Measurements from ENCODE around the gene CHST1.

Gene CHST1

GRCh38 chr11:45665933-45666647 lies 668 bp upstream of the CHST1 start:
- Histone ChIP-seq H3K4me3 (ENCODE audit: low read length in 2 of 2) (peak overlapping the region in 1 of 2 donors; percentile 65), H3K36me3 (ENCODE audit: control insufficient read depth in 2 of 2, insufficient read depth in 2 of 2, low read length in 2 of 2) (no peaks in the 10 kb centered on the region), H3K9me3 (ENCODE audit: control insufficient read depth in 2 of 2, low read length in 2 of 2) (no peaks in the 10 kb centered on the region), H3K27ac (ENCODE audit: low read length) (no peak overlapping the region), H3K4me1 (ENCODE audit: control insufficient read depth, insufficient read depth, low read length) (peaks cover 17% of the 10 kb centered on the region), H3K27me3 (ENCODE audit: control insufficient read depth in 1 of 2, insufficient read depth in 2 of 2, low read length in 2 of 2) (peaks cover 28% of the 10 kb centered on the region in 2 donors), H3K9ac (ENCODE audit: low read length in 2 of 2) (no peak overlapping the region)

DNA sequence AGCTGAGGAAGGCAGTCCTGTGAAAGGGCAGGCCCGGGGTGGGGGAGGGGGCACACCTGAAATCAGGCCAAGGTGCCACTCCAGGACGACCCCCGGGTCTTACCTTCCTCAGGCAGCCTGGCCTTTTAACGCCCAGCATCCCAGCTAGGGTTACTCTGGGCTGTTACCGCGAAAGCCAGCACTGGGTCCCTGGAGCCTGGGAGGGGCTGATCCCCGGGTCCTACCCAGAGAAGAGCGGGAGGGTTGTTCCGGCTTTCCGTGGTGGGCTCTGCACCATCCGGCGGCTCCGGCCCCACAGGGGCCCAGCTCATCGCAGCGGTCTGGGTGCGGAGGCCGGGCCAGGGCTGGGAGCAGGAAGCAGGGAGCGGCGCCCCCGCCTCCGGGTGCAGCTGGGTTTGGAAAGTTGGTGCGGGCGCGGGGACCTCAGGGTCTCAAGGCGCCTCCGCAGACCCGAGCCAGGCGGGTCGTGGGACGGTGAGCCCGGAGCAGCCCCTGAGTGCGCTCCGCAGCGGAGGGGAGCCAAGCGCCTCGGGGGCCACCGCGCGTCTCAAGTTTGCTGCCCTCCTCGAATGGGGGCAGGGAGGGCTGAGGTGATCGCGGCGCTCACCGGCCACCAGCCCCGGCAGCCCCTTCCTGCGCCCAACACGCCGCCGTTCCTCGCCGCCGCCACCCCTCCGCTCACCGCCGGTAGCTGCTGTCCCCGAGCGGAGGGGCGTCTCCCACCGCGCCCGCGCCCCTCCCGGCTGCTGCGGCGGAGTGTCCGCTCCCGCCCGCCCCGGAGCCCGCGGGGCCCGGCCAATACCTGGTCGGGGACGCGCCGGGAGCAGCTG lies 831 bp downstream of the CHST1 start:
- Histone ChIP-seq H3K9ac (ENCODE audit: low read length in 2 of 2) (peak overlapping the region in 1 of 2 donors; percentile 29), H3K4me1 (ENCODE audit: control insufficient read depth, insufficient read depth, low read length) (peaks cover 17% of the 10 kb centered on the region), H3K27me3 (ENCODE audit: control insufficient read depth in 1 of 2, insufficient read depth in 2 of 2, low read length in 2 of 2) (peaks cover 43% of the 10 kb centered on the region in 2 donors)

DNA sequence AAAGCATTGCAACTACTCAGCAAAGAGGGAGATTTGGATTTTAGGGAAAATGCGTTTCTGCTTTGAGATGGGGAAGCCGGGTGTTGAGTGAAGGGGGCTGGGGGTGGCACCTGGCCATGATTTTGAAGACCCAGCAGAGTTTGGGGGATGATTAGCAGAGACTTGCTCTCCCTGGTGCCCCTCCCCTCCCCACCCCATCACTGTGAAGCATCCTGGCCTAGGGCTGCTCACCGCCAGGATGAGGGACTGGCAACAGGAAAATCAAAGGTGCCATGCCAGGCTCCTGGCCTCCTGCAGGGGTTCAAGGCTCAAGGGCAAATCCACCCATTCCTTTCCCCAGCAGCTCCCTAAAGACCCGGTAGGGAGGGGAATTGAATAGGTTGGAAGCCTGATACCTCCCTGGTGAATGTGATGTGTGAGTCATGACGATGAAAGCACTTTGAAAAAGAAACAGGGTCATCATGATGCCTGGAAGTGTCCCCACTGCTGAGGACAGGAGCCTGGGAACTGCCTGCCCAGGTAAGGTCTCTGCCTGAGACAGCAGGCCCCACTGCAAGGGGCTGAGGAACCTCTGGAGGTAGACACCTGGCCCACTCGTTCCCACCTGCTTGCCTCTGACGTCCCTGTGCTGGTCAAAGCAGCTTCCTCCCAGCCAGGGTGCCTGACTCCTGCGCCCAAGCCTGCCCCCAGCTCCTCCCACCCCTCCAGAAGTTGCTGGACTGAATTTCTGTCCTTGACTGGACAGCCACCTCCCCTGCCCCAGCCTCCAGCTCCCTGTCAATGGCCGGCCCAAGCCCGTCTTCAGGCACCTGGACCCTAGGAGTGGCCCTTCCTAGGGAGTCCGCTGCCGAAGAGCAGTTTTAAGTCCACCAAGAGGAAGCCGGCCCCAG lies 1.7 kb downstream of the CHST1 start:
- H3K27me3 ChIP-seq (ENCODE audit: control insufficient read depth in 1 of 2, insufficient read depth in 2 of 2, low read length in 2 of 2): peaks cover 52% of the 10 kb centered on the region in 2 donors
- no peak overlapping the region for H3K27ac ChIP-seq (ENCODE audit: low read length)
- peak overlapping the region in 1 of 2 donors; percentile 72 for H3K4me3 ChIP-seq (ENCODE audit: low read length in 2 of 2)
- no peak overlapping the region for H3K9ac ChIP-seq (ENCODE audit: low read length in 2 of 2)
- H3K9me3 ChIP-seq (ENCODE audit: control insufficient read depth in 2 of 2, low read length in 2 of 2): no peaks in the 10 kb centered on the region
- H3K4me1 ChIP-seq (ENCODE audit: control insufficient read depth, insufficient read depth, low read length): peaks cover 17% of the 10 kb centered on the region
- no peaks in the 10 kb centered on the region for H3K36me3 ChIP-seq (ENCODE audit: control insufficient read depth in 2 of 2, insufficient read depth in 2 of 2, low read length in 2 of 2)

More for the DNA sequence above, 831 bp downstream of the CHST1 start:
- no peaks in the 10 kb centered on the region for H3K9me3 ChIP-seq (ENCODE audit: control insufficient read depth in 2 of 2, low read length in 2 of 2)
- no peaks in the 10 kb centered on the region for H3K36me3 ChIP-seq (ENCODE audit: control insufficient read depth in 2 of 2, insufficient read depth in 2 of 2, low read length in 2 of 2)
- H3K4me3 ChIP-seq (ENCODE audit: low read length in 2 of 2): peak overlapping the region in 1 of 2 donors; percentile 72
- no peak overlapping the region for H3K27ac ChIP-seq (ENCODE audit: low read length)

GRCh38 chr11:45662665-45663485 lies 2.5 kb downstream of the CHST1 start:
- Histone ChIP-seq H3K36me3 (ENCODE audit: control insufficient read depth in 2 of 2, insufficient read depth in 2 of 2, low read length in 2 of 2) (no peaks in the 10 kb centered on the region), H3K4me1 (ENCODE audit: control insufficient read depth, insufficient read depth, low read length) (peaks cover 20% of the 10 kb centered on the region), H3K4me3 (ENCODE audit: low read length in 2 of 2) (no peak overlapping the region), H3K9ac (ENCODE audit: low read length in 2 of 2) (no peak overlapping the region), H3K27me3 (ENCODE audit: control insufficient read depth in 1 of 2, insufficient read depth in 2 of 2, low read length in 2 of 2) (peaks cover 54% of the 10 kb centered on the region in 2 donors), H3K9me3 (ENCODE audit: control insufficient read depth in 2 of 2, low read length in 2 of 2) (no peaks in the 10 kb centered on the region), H3K27ac (ENCODE audit: low read length) (no peak overlapping the region)

DNA sequence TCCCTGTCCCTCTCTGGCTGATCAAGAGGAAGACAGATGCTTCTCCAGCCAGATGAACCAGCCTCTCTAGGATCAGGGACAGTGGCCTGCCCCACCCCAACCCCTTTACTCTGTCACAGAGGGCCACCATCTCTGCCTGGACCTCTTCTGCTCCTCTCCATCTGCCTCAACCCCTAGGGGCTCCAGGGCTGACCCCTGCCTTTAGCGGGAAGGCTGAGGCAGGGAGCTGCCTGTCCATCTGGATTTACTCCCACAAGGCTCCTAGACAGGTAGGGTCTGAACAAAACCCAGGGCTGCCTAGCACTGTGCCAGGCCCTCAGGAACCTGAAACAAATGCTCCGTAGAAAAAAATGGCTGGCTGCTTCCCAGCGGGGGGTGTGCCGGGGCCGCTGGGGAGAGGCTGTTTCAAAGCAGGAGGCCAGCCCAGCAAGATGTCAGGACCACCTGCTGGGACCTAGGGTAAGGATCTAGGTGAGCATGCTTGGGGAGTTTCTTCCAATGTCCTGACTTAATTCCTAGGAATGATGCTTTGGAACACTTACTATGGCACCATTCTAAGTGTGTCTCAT lies 3.2 kb downstream of the CHST1 start:
- Histone ChIP-seq H3K27me3 (ENCODE audit: control insufficient read depth in 1 of 2, insufficient read depth in 2 of 2, low read length in 2 of 2) (peaks cover 54 to 57% of the 10 kb centered on the region in 2 donors), H3K9ac (ENCODE audit: low read length in 2 of 2) (no peak overlapping the region), H3K4me3 (ENCODE audit: low read length in 2 of 2) (no peak overlapping the region), H3K27ac (ENCODE audit: low read length) (no peak overlapping the region), H3K4me1 (ENCODE audit: control insufficient read depth, insufficient read depth, low read length) (peaks cover 21% of the 10 kb centered on the region), H3K36me3 (ENCODE audit: control insufficient read depth in 2 of 2, insufficient read depth in 2 of 2, low read length in 2 of 2) (no peaks in the 10 kb centered on the region), H3K9me3 (ENCODE audit: control insufficient read depth in 2 of 2, low read length in 2 of 2) (no peaks in the 10 kb centered on the region)

GRCh38 chr11:45661439-45662055 lies 3.9 kb downstream of the CHST1 start:
- Histone ChIP-seq H3K36me3 (ENCODE audit: control insufficient read depth in 2 of 2, insufficient read depth in 2 of 2, low read length in 2 of 2) (no peaks in the 10 kb centered on the region), H3K4me3 (ENCODE audit: low read length in 2 of 2) (no peak overlapping the region), H3K4me1 (ENCODE audit: control insufficient read depth, insufficient read depth, low read length) (peaks cover 21% of the 10 kb centered on the region), H3K27ac (ENCODE audit: low read length) (no peak overlapping the region), H3K27me3 (ENCODE audit: control insufficient read depth in 1 of 2, insufficient read depth in 2 of 2, low read length in 2 of 2) (peaks cover 59 to 61% of the 10 kb centered on the region in 2 donors), H3K9ac (ENCODE audit: low read length in 2 of 2) (no peak overlapping the region), H3K9me3 (ENCODE audit: control insufficient read depth in 2 of 2, low read length in 2 of 2) (no peaks in the 10 kb centered on the region)

DNA sequence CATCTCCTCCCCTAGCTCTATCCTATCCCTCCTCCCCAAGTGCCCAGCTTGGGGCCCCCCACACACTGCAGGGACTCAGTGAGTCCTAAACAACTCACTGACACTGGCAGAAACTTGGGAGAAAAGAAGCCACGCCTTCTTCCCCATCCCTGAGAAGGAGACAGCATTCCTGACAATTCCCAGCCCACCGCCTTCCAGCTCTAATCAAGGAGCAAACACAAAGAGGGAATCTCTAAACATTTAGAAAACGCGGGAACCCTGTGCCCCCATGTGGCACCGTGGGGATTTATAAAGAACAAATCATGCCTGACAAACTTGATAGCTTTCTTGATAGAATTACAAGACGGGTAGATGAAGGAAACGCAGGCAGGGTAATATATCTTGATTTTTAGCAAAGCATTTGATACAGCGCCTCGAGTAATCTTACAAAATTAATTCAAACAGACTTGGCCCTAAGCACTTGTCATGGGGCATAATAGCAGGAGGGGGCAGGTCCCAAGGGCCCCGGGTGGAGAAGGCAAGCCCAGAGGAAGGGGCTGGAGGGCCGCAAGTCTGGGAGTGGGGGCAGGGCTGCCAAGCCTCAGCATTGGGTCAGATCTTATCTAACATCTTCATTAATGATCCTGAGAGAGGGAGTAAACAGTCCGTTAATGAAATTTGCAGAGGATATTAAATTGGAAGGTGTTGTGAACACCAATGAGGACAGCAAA lies 4.5 kb downstream of the CHST1 start:
- Histone ChIP-seq H3K27ac (ENCODE audit: low read length) (no peak overlapping the region), H3K36me3 (ENCODE audit: control insufficient read depth in 2 of 2, insufficient read depth in 2 of 2, low read length in 2 of 2) (no peaks in the 10 kb centered on the region), H3K4me1 (ENCODE audit: control insufficient read depth, insufficient read depth, low read length) (peaks cover 21% of the 10 kb centered on the region), H3K4me3 (ENCODE audit: low read length in 2 of 2) (no peak overlapping the region), H3K27me3 (ENCODE audit: control insufficient read depth in 1 of 2, insufficient read depth in 2 of 2, low read length in 2 of 2) (peaks cover 59 to 62% of the 10 kb centered on the region in 2 donors), H3K9ac (ENCODE audit: low read length in 2 of 2) (no peak overlapping the region), H3K9me3 (ENCODE audit: control insufficient read depth in 2 of 2, low read length in 2 of 2) (no peaks in the 10 kb centered on the region)

DNA sequence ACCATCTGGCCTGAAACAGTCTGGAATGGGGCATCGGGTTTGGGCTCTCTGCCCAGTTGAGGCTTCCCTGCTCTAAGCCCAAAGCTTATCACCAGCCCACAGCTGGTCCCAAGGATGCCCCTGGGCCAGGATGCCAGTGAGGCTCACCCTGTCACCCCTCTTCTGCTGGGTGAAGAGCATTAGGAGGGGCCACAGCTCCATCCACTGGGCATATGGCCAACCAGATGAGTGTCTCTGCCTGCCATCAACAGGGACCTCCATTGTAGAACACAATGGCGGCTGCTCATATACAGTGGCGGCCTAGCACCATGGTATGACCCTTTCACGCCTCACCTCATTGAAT lies 5.6 kb downstream of the CHST1 start:
- H3K9ac ChIP-seq (ENCODE audit: low read length in 2 of 2): no peak overlapping the region
- H3K4me3 ChIP-seq (ENCODE audit: low read length in 2 of 2): no peak overlapping the region
- H3K27ac ChIP-seq (ENCODE audit: low read length): no peak overlapping the region
- H3K4me1 ChIP-seq (ENCODE audit: control insufficient read depth, insufficient read depth, low read length): peaks cover 25% of the 10 kb centered on the region
- H3K9me3 ChIP-seq (ENCODE audit: control insufficient read depth in 2 of 2, low read length in 2 of 2): no peaks in the 10 kb centered on the region
- H3K36me3 ChIP-seq (ENCODE audit: control insufficient read depth in 2 of 2, insufficient read depth in 2 of 2, low read length in 2 of 2): no peaks in the 10 kb centered on the region
- peaks cover 59 to 68% of the 10 kb centered on the region in 2 donors for H3K27me3 ChIP-seq (ENCODE audit: control insufficient read depth in 1 of 2, insufficient read depth in 2 of 2, low read length in 2 of 2)
